Fibroblast of lung (primary cell): ENCODE measurements around the gene KDM5B. TPM values are rescaled to one million over a fixed set of nuclear protein-coding genes. Genes with fewer than 3 reads are reported as not detected.
A peak's percentile ranks its signal among the peaks of the same experiment; 100 is the strongest.

Experiments
- DNase-seq, 2 donors: peaks; one replicate each; pipeline versions ENCODE4 v3.0.0 to v3.0.0-alpha.2; 2010; ENCODE audit warnings: low read depth in 2 of 2
- H2AFZ ChIP-seq: 2 replicates; pipeline ENCODE4 v1.5.1; 2012; ENCODE audit warnings: low read length, control low read depth, inconsistent platforms
- H3K27ac ChIP-seq: 2 replicates; pipeline ENCODE4 v1.5.1; 2011; ENCODE audit warnings: low read length, control low read depth; ENCODE audit not compliant: insufficient read depth
- H3K27me3 ChIP-seq: 2 replicates; pipeline ENCODE4 v1.5.1; 2011; ENCODE audit warnings: mild to moderate bottlenecking, low read length; ENCODE audit not compliant: control insufficient read depth, insufficient read depth
- H3K36me3 ChIP-seq: 2 replicates; pipeline ENCODE4 v1.5.1; 2011; ENCODE audit warnings: low read length; ENCODE audit not compliant: control insufficient read depth, insufficient read depth
- H3K4me1 ChIP-seq: 2 replicates; pipeline ENCODE4 v1.5.1; 2011; ENCODE audit warnings: low read length; ENCODE audit not compliant: control insufficient read depth, insufficient read depth; ENCODE audit errors: extremely low read depth
- H3K4me2 ChIP-seq: 2 replicates; pipeline ENCODE4 v1.5.1; 2011; ENCODE audit warnings: low read length, control low read depth; ENCODE audit not compliant: insufficient read depth; ENCODE audit errors: extremely low read depth
- H3K4me3 ChIP-seq, 4 experiments: fragments of 200-600 bp in 1 of 4; sonication (generic) in 1 of 4; replicated peaks in 1 of 4; 2 replicates each; pipeline ENCODE4 v1.5.1; 2011 to 2016; ENCODE audit warnings: low read length in 4 of 4, low read depth in 3 of 4, mild to moderate bottlenecking in 3 of 4, control low read depth in 2 of 4, inconsistent platforms in 1 of 4, mixed read lengths in 1 of 4; ENCODE audit not compliant: insufficient read depth in 1 of 4; ENCODE audit errors: control extremely low read depth in 1 of 4
- H3K79me2 ChIP-seq: 2 replicates; pipeline ENCODE4 v1.5.1; 2012; ENCODE audit warnings: mild to moderate bottlenecking, low read length, inconsistent platforms; ENCODE audit not compliant: control insufficient read depth, insufficient read depth
- H3K9ac ChIP-seq: 2 replicates; pipeline ENCODE4 v1.5.1; 2011; ENCODE audit warnings: mild to moderate bottlenecking, low read length, control low read depth; ENCODE audit not compliant: insufficient read depth
- H3K9me3 ChIP-seq: 2 replicates; pipeline ENCODE4 v1.5.1; 2012; ENCODE audit warnings: low read depth, low read length; ENCODE audit not compliant: control insufficient read depth, insufficient read depth
- H4K20me1 ChIP-seq: 2 replicates; pipeline ENCODE4 v1.5.1; 2011; ENCODE audit warnings: low read length; ENCODE audit not compliant: control insufficient read depth, insufficient read depth; ENCODE audit errors: extremely low read depth
- EZH2 ChIP-seq: IDR thresholded peaks from 2 replicates; pipeline ENCODE4 v1.5.1; 2012; ENCODE audit warnings: low read length, control low read depth, mild to moderate bottlenecking; ENCODE audit errors: missing control alignments
- polyA plus RNA-seq, 2 donors: library from polyadenylated mRNA; depleted of rRNA in 1 of 2; stranded (reverse) in 1 of 2; unstranded in 1 of 2; fragments of >200 nt; gene quantifications; 2 replicates each; pipeline ENCODE4 v1.2.1, GENCODE V29; 2011 to 2012; ENCODE audit warnings: missing spikeins in 1 of 2
- total RNA-seq: library from RNA; depleted of rRNA; stranded (reverse); fragments of >200 nt; gene quantifications from 2 replicates; pipeline ENCODE4 v1.2.1, GENCODE V29; 2014
- TF ChIP-seq, protein P1 (sequence below), 2 donors: IDR thresholded peaks in 1 of 2; conservative IDR thresholded peaks in 1 of 2; 1 replicate in 1 of 2; 2 replicates in 1 of 2; pipeline ENCODE4 v1.5.1; 2011 to 2012; ENCODE audit warnings: low read length in 2 of 2, control low read depth in 1 of 2, inconsistent platforms in 1 of 2, low read depth in 1 of 2, mild to moderate bottlenecking in 1 of 2

The KDM5B gene
- total and polyA plus RNA-seq, 2 donors (not counting 1 experiment from before 2014, with no cell fraction given), result 52.0 to 82.2 TPM

DNA sequence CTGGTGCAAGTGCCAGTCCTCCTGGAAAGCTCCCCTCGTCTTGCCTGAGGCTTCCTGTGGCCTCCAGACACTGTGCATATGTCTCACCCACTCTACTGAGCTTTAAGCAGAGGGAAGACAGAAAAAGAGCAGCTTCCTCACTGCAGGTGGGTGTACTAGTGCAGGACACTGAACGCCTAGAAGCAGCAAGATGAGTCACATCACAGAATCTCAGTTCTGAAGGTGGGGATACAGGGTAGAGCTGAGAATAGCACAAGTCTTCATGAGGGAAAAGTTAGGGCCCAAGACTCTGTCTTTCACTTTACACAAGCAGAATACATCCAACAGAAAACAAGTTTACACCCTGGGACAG is 39.9 kb upstream of the KDM5B start:
- Histone ChIP-seq H3K27ac (no peak overlapping the region), H4K20me1 (no peaks in the 10 kb centered on the region), H3K9ac (no peak overlapping the region), H3K79me2 (no peaks in the 10 kb centered on the region), H3K4me1 (no peaks in the 10 kb centered on the region), H3K27me3 (peaks cover 7% of the 10 kb centered on the region), H3K9me3 (no peaks in the 10 kb centered on the region), H3K36me3 (no peaks in the 10 kb centered on the region), H3K4me2 (no peak overlapping the region), H3K4me3 (no peak overlapping the region), H2AFZ (no peak overlapping the region)
- no peak for TF ChIP-seq EZH2
- TF ChIP-seq, protein P1, sequence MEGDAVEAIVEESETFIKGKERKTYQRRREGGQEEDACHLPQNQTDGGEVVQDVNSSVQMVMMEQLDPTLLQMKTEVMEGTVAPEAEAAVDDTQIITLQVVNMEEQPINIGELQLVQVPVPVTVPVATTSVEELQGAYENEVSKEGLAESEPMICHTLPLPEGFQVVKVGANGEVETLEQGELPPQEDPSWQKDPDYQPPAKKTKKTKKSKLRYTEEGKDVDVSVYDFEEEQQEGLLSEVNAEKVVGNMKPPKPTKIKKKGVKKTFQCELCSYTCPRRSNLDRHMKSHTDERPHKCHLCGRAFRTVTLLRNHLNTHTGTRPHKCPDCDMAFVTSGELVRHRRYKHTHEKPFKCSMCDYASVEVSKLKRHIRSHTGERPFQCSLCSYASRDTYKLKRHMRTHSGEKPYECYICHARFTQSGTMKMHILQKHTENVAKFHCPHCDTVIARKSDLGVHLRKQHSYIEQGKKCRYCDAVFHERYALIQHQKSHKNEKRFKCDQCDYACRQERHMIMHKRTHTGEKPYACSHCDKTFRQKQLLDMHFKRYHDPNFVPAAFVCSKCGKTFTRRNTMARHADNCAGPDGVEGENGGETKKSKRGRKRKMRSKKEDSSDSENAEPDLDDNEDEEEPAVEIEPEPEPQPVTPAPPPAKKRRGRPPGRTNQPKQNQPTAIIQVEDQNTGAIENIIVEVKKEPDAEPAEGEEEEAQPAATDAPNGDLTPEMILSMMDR (conservative IDR thresholded peaks at IDR 0.05 in 1 of 2, IDR thresholded peaks at IDR 0.05 in 1 of 2; ENCODE audit: low read depth in 1 of 2, low read length in 2 of 2), result no peak
- peak in 1 of 2 donors; percentile 6 for DNase-seq

DNA sequence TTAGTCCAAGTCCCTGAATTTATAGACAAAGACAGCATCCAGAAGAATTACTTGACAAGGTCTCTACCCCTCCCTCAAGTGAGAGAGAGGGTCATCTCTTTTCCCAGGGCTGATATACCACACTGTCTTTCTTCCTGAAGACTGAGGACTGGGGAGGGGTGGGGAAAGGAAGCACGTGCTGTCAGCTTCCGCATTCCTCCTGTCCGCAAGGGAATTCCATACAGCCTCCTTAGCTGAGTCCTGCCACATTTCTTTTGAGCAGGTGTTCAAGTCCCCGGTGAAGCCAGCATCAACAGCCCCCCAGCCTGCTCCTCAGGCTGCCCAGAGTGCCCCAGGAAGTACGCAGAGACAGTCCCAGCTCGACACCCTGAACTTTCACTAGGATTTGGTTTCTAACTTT is 36.7 kb upstream of the KDM5B start:
- no peak overlapping the region for H3K9ac ChIP-seq
- no peak overlapping the region for H3K27ac ChIP-seq
- no peaks in the 10 kb centered on the region for H3K4me1 ChIP-seq
- no peak for TF ChIP-seq EZH2
- TF ChIP-seq, protein P1 (conservative IDR thresholded peaks at IDR 0.05 in 1 of 2, IDR thresholded peaks at IDR 0.05 in 1 of 2; ENCODE audit: low read depth in 1 of 2, low read length in 2 of 2), result no peak
- H3K9me3 ChIP-seq, result no peaks in the 10 kb centered on the region
- no peak overlapping the region for H2AFZ ChIP-seq
- H3K4me3 ChIP-seq, result no peak overlapping the region
- H3K79me2 ChIP-seq, result no peaks in the 10 kb centered on the region
- H3K27me3 ChIP-seq, result peaks cover 7% of the 10 kb centered on the region
- no peak overlapping the region for H3K4me2 ChIP-seq
- no peak for DNase-seq
- no peaks in the 10 kb centered on the region for H3K36me3 ChIP-seq
- no peaks in the 10 kb centered on the region for H4K20me1 ChIP-seq

DNA sequence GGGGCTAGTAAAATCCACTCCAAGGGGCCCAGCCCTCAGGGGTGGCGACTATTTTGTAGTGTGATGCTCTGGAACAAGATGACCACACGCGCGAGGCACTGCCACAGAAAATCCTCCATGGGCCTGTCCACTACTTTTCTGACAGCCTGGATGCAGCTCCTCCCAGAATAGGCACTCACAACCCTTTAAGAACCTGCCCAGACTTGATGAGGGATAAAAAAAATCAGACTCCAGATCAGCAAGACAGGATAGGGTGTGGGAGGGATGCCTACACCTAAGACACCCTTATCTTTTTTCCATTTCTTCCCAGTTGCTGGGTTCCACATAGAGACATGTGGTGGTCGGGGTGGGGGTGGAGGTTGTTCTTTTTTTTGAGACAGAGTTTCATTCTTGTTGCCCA is 36.0 kb upstream of the KDM5B start:
- peaks cover 7% of the 10 kb centered on the region for H3K27me3 ChIP-seq
- H3K36me3 ChIP-seq, result no peaks in the 10 kb centered on the region
- TF ChIP-seq, protein P1 (conservative IDR thresholded peaks at IDR 0.05 in 1 of 2, IDR thresholded peaks at IDR 0.05 in 1 of 2; ENCODE audit: low read depth in 1 of 2, low read length in 2 of 2), result no peak
- TF ChIP-seq EZH2, result no peak
- no peak for DNase-seq
- H3K79me2 ChIP-seq, result no peaks in the 10 kb centered on the region
- H4K20me1 ChIP-seq, result no peaks in the 10 kb centered on the region
- no peak overlapping the region for H3K9ac ChIP-seq
- H3K4me1 ChIP-seq, result no peaks in the 10 kb centered on the region
- no peak overlapping the region for H3K4me2 ChIP-seq
- H2AFZ ChIP-seq, result no peak overlapping the region
- H3K27ac ChIP-seq, result no peak overlapping the region
- no peaks in the 10 kb centered on the region for H3K9me3 ChIP-seq
- no peak overlapping the region for H3K4me3 ChIP-seq
